GM19324 (cell line): ENCODE measurements around the gene OR52K1.
"Not testable (repeated sequence)": the region's sequence is repeated elsewhere in the genome, so short reads cannot be mapped to it uniquely, and the experiment has no call there.

Source experiments
- ATAC-seq: cut with Tn5 transposase; IDR thresholded peaks from one replicate; pipeline ENCODE4 v1.9.1; 2021; ENCODE audit warnings: mild to moderate bottlenecking, moderate library complexity; ENCODE audit not compliant: unreplicated experiment, low FRiP score

The OR52K1 gene

GRCh38 chr11:4484310-4484709, 1.9 kb downstream of the OR52K1 start:
- ATAC-seq, result no peak

- ATAC-seq, result not testable (repeated sequence)
These were observed 9.0 kb downstream of the OR52K1 start for GRCh38 chr11:4491405-4491804.

GRCh38 chr11:4491878-4492606, 9.6 kb downstream of the OR52K1 start:
- ATAC-seq, result no peak

GRCh38 chr11:4493480-4493818, 11.0 kb downstream of the OR52K1 start:
- no peak for ATAC-seq

DNA sequence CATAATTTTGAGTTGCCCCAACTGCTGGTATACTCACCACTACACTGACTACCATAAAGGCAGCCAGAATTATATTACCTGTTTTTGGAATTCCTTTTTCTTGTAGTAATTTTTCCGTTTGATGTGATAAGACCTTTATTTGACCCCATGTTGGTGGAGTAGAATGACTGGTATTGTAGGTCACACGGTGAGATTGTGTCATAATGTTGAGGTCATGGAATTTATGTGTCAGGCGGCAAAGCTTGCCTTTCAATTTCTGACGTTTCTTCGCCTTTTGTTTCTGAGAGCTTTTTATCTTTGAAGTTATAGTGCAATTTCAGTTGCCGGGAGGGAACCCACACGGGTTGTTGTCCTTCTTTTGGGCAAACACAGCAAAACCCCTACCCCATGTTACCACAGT, 13.0 kb downstream of the OR52K1 start:
- no peak for ATAC-seq

DNA sequence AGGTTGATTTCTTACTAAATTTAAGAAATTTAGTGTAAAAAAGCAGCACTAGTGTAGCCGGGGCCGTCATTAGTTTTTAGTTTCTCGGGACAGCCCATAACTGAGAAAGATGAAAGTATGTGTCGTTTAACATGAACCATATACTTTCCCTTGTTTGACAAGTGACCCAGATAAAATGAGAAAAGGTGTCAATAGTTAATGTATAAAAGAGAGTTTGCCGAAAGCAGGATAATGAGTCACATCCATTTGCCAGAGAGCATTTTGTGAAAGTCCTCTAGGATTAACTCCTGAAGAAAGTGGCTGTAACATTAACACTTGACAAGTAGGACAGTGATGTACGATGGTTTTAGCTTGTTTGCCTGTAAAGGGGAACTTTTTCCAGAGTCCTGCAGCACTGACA, 13.5 kb downstream of the OR52K1 start:
- ATAC-seq, result no peak

GRCh38 chr11:4496557-4497248, 14.3 kb downstream of the OR52K1 start:
- ATAC-seq, result no peak

GRCh38 chr11:4508886-4509285, 26.4 kb downstream of the OR52K1 start:
- ATAC-seq, result no peak

DNA sequence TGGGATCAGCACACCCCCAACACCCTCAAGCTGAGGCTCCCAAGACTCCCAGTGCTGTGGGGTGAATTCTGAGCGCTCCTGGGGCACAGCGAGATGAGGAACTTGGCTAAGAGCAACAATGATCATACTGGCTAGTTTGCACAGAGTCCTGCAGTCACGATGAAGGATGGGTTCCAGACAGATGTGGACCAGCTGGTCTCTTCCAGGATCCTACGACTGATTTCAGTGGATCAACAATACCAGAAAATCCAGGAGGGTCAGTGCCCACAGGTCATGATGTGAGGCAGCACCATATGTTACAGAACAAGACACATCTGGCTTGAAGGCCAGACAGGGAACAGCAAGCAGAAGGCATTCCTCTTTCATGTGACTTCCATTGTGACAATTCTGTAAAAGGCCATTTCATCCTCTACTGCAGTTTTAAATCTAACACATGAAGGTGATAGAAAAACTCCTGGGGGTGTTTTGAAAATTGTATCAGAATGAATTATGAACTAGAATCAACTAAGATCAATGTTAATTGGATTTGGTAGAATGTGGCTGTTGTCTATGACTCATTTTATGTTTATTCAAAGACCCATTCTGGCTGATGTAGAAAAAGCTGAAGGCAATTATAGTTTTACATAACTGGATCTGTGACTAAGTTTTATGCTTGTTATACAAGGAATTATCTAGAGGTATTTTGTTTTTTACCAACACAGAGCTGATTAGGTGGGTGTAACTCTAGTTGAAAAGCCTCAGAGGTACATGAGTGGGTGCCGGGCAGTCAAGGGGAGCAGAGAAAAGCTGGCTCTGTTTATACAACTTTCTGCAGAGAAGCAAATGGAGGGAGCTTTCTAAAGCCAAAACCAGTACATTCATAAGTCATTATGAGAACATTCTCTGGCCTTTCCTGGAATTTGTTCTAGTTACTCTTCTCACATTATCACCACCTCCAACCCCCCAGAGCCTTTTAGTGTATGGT, 29.1 kb downstream of the OR52K1 start:
- ATAC-seq, result no peak

GRCh38 chr11:4514196-4514595, 31.8 kb downstream of the OR52K1 start:
- ATAC-seq, result no peak

- no peak for ATAC-seq
These were observed 39.9 kb downstream of the OR52K1 start for GRCh38 chr11:4522339-4522738.

DNA sequence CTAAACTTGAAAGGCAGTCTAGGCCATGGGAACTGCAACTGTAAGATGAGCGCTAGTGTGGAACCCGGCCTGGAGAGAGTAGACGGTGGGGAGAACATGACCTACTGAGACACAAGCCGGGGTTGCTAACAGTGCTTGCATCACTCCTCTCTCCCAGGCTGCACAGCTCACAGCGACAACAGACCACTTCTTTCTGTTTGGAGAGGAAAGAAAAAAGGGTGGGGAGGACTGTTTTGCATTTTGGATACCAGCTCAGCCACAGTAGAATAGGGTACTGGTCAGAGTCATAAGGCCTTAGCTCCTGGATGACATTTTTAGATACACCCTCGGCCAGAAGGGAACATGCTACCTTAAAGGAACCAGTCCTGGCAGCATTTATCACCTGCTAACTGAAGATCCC, 40.3 kb downstream of the OR52K1 start:
- ATAC-seq, result no peak

- ATAC-seq, result no peak
These were observed 41.2 kb downstream of the OR52K1 start for GRCh38 chr11:4523666-4524065.

DNA sequence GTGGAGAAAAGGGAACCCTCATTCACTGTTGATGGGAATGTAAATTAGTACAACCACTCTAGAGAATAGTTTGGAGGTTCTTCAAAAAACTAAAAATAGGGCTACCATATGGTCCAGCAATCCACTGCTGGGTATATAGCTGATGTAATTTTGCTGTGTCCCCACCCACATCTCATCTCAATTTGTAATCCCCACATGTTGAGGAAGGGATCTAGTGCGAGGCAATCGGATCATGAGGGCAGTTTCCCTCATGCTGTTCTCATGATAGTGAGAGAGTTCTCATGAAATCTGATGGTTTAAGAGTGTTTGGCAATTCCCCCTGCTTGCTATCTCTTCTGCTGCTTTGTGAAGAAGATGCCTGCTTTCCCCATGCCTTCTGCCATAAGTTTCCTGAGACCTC, 45.5 kb downstream of the OR52K1 start:
- no peak for ATAC-seq

DNA sequence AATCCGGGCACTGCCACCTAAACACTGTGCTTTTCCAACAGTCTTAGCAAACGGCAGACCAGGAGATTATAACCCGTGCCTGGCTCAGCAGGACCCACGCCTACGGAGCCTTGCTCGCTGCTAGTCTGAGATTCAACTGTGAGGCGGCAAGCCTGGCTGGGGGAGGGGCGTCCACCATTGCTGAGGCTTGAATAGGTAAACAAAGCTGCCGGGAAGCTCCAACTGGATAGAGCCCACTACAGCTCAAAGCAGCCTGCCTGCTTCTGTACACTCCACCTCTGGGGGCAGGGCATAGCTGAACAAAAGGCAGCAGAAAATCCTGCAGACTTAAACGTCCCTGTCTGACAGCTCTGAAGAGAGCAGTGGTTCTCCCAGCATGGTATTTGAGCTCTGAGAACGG, 49.2 kb downstream of the OR52K1 start:
- not testable (repeated sequence) for ATAC-seq

GRCh38 chr11:4539603-4540219, 57.3 kb downstream of the OR52K1 start:
- no peak for ATAC-seq

DNA sequence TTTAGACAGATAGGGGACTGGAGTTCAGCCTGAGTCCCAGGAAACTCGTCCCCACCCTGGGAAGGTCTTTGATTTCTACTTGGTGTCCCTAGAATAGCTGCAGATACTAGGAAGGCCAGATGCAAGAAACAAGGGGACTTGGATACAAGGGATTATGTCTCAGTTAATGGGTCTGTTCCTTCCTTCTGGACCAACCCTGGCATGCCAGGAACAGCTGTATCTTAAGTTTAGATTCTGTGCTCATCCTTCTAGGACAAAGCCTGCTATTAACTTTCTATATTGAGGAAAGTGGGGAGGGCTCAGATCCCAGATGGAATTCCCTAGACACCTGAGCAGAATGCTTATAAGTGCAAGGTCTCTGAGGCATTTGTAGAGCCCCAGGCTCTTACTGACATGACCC, 58.6 kb downstream of the OR52K1 start:
- ATAC-seq, result no peak
